CD4-positive, alpha-beta T cell treated with Interleukin-17A for 4 hours (primary cell): ENCODE measurements around the gene CYB561D2.

Experiments
- DNase-seq: peaks from one replicate; pipeline ENCODE4 v3.0.0-alpha.2; 2020; ENCODE audit warnings: mixed read lengths

CYB561D2 gene

DNA sequence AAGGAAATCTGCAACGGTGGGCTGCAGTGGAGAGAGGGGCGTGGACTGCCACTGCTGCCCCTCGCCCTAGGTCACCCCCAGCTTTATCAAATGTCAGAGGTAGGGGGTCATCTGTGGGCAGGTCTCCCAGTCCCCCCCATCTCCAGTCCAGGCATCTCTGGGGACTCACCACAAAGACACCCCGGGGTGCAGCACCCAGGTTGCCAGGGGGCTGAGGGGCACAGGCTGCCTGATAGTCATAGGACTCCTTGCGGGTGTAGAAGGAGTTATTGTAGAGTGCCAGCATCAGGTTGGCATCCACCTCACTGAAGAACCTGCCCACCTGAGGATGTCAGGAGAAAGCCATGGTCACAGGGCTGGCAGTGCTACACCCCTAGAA, 15.2 kb downstream of the CYB561D2 start:
- DNase-seq = no peak

GRCh38 chr3:50369012-50369670, 18.5 kb downstream of the CYB561D2 start:
- no peak for DNase-seq

GRCh38 chr3:50370594-50370993, 19.9 kb downstream of the CYB561D2 start:
- DNase-seq = no peak

GRCh38 chr3:50371133-50371685, 20.5 kb downstream of the CYB561D2 start:
- DNase-seq = no peak

DNA sequence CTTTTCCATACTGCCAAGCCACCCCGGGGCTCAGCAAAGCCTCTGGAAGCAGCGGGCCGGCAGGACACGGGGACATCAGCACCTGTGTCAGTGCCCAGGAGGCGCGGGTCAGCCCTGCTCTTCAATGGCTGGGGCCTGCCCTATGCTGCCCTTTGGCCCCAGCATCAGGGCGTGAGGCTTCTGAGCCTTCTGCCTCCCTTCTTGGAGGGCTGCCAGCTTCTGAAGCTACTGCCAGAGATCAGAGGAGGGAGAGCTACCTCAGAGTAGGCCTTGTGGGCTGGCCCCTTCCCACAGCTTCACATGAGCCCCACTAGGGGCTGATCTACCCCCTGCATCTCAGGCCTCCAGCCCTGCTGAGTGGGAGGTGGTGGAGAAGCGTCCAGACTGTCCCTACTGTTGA, 21.7 kb downstream of the CYB561D2 start:
- no peak for DNase-seq

- no peak for DNase-seq
Observed at GRCh38 chr3:50373146-50374051, 22.7 kb downstream of the CYB561D2 start.

DNA sequence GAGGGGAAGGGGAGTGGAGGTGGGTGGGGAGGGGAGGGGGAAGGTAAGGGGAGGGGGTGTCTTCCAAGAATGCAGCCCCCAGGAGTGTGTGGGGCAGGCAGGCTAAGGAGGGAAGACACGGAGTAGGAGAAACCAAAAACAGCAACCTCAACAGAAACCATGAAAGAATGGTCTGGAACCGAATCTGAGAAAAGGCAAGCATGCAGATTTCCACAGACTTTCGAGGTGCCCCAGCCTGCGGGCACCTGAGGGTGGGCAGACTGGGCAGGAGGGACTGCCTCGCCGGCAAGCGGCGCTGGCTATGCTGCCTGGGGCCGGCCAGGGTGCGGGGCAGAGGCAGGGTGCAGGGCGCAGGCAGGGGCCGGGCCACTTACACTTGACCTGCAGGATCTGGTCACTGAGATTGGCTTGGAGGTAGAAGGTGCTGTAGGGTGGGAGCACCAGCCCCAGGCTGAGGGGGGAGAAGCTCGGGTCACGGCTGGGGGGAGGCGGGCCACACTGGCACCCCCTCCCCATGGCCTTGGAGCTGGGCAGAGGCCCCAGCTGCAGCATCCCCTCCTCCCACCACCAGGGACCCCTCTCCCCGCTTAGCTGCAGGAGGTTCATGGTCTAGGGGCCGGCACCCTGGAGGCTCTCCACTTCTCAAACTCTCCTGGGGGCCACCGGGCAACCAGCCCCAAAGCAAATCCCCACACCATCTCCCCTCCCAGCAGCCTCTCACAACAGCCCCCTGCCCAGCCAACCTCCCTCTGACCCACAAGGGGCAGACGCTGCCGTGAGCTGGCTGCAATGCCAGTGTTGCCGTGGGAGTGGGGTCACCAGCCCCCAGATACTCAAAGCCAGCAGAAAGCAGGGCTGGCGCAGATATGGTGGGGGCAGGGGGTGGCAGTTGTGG, 23.9 kb downstream of the CYB561D2 start:
- no peak for DNase-seq

GRCh38 chr3:50375258-50375931, 24.7 kb downstream of the CYB561D2 start:
- no peak for DNase-seq

GRCh38 chr3:50378024-50378423, 27.4 kb downstream of the CYB561D2 start:
- no peak for DNase-seq

DNA sequence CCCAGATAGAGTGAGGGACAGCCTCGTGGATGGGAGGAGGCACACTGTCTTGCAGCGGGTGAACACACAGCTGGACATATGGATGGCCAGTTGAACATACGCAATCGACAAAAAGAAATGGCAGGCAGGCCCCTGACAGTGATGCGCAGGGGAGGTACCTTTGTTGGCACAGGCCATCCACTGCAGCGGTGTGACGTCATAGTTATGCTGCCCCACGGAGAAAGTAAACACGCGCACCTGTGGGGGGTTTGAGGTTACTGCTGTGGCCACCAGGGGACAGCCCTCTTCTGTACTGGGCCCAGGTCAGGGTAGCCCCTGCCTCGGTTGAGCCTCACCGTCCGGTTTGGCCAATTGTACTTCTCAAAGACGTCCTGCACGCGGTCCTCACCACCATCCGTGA, 28.1 kb downstream of the CYB561D2 start:
- no peak for DNase-seq

DNA sequence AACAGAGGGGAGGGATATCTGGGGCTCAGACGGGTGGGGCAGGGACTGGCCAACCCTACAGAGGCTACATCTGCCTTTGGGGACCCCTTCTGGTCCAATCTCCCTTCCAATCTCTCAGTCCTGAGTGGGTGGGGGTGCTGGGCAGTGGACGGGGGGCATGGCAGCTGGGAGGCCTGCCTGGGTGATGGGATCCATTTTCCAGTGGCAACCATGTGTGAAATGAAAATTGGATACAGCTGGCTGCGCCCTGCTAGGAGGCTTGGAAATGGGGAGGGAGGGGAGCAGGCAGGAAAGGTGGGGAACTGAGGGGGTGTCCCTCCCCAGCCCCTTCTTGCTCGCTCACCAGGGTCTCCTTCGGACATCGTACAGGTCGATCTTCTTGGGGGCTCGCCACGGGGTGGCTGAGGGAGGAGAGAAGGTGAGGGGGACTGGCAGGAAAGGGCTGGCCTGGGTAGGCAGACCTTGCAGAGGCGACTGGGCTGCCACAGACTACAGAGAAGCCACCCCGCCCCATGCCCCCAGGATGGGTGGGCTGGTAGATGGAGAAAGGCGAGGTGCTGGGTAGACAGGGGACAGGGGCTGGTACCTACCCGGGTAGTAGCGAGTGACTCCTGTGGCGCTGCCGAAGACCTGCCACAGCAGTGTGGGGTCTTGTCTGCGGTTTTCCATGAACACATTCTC, 29.9 kb downstream of the CYB561D2 start:
- DNase-seq = no peak

DNA sequence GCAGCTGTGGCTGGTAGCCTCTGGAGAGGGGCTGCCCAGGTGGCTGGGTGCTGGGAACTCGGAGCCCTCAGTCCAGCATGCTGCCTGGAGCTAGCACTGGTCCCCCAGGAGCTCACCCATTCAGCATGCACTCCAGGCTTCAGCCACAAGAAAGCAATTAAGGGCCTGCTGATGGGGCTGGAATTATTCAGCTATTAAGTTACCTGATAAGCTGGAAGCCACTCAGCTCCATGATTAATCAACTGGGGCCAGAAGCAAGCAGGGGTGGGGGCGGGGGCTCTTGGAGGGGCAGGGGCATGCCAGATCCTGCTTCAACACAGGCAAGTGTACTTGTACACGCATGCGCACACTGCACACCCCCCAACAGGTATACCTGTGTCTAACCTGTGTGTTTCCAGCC, 30.7 kb downstream of the CYB561D2 start:
- no peak for DNase-seq

GRCh38 chr3:50382722-50383121, 32.1 kb downstream of the CYB561D2 start:
- DNase-seq = no peak

DNA sequence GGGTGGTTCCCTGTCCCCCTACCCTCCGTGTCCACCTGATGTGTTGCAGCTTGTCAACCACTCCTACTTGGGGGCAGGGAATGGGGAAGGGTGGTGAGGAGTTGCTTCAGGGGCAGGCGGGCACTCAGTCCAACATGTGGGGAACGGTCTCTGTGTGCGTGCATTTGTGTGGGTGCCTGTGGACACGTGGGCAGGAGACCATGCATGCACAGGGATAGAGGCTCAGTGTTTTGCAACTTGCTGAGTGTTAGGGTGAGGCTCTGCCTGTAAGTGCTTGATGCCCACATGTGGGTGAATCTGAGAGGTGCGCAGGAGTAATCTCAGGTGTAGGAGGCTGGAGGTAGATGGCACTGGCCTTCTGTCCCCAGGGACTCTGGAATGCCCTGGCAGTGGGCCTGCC, 33.1 kb downstream of the CYB561D2 start:
- DNase-seq = no peak

DNA sequence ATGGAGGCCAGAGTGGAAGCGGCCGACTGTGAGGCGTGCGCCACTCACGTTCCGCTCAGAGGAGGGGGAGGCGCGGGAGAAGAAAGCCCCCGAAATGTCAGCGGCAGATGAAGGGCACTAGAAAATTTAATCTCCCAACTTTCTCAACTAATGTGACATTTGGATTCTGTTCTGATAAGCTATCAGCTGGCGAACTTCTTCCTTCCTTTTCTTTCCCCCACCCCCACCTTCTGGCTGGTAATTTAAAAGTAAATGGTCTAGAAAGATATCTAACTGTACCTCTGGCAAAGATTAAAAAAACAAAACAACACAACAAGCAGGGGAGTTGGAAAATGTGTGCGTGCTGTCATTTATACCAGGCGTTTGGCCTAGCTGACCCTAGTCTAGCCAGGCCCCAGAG, 35.1 kb downstream of the CYB561D2 start:
- DNase-seq = no peak

- DNase-seq = no peak
Observed at GRCh38 chr3:50388016-50388719, 37.5 kb downstream of the CYB561D2 start.

DNA sequence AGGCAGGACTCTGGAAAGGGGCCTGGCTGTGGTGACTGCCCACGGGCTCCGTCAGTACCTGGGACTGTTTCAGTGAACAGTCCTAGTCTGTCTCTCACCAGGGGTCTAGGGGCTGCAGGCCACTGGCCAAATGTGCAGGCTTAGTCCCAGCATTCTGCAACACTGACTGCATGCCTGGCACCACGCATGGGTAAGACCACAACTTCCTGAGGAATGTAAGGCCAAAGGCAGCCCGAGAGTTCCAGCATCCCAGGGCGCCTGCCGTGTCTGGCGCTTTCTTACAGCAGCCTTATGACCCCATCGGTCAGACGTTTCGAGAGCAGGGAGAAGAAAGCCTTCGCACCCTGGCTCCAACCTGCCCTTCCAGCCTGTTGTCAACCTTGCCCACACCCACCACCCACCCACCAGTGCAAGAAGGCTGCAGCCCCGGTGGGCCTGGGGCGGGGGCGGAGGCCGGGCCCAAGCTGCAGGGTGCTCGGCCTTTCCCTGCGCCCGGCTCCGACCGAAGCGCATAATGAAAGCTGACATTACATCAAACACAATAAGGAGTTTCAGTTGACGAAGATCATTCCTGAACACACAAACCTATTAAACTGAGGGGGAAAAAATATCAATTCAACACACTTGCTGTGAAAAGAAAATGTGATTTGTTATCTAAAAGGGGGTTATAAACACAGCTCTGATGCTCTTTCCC, 38.2 kb downstream of the CYB561D2 start:
- DNase-seq = no peak

GRCh38 chr3:50389414-50389767, 38.7 kb downstream of the CYB561D2 start:
- DNase-seq = no peak

GRCh38 chr3:50390508-50391224, 40.0 kb downstream of the CYB561D2 start:
- DNase-seq = no peak
